Hematopoietic multipotent progenitor cell treated with erythropoietin and hydrocortisone succinate and interleukin-3 and kit ligand, for 6 days (in vitro differentiated cells): ENCODE data around the gene OFD1.

ENCODE experiments used
- DNase-seq: peaks from one replicate; pipeline ENCODE4 v3.0.0-alpha.2; 2015

OFD1 gene

GRCh38 chrX:13797512-13797911 is 63.0 kb downstream of the OFD1 start:
- DNase-seq, result no peak

GRCh38 chrX:13798184-13798583 is 63.6 kb downstream of the OFD1 start:
- no peak for DNase-seq

- DNase-seq, result no peak
Measured at GRCh38 chrX:13803116-13803515, 68.6 kb downstream of the OFD1 start.

- no peak for DNase-seq
Measured at GRCh38 chrX:13805241-13805640, 70.7 kb downstream of the OFD1 start.

GRCh38 chrX:13808293-13808692 is 73.7 kb downstream of the OFD1 start:
- no peak for DNase-seq

GRCh38 chrX:13808865-13809264 is 74.3 kb downstream of the OFD1 start:
- no peak for DNase-seq

GRCh38 chrX:13815664-13816063 is 81.1 kb downstream of the OFD1 start:
- no peak for DNase-seq

- no peak for DNase-seq
Measured at GRCh38 chrX:13816176-13816575, 81.6 kb downstream of the OFD1 start.

GRCh38 chrX:13816643-13817627 is 82.4 kb downstream of the OFD1 start, which contains the start of gene GPM6B:
Gene GPM6B, minus strand, starts transcription at chrX:13817093. Its CDS starts 189 bp downstream, at chrX:13816904.
- no peak for DNase-seq
